GM04504 (cell line): ENCODE results near the gene SRCAP.
"Not testable (repeated sequence)": the region's sequence is repeated elsewhere in the genome, so short reads cannot be mapped to it uniquely, and the experiment has no call there.

Experiments
- DNase-seq: peaks from one replicate; pipeline ENCODE4 v3.0.0-alpha.2; 2012; ENCODE audit warnings: low read depth

Gene SRCAP

DNA sequence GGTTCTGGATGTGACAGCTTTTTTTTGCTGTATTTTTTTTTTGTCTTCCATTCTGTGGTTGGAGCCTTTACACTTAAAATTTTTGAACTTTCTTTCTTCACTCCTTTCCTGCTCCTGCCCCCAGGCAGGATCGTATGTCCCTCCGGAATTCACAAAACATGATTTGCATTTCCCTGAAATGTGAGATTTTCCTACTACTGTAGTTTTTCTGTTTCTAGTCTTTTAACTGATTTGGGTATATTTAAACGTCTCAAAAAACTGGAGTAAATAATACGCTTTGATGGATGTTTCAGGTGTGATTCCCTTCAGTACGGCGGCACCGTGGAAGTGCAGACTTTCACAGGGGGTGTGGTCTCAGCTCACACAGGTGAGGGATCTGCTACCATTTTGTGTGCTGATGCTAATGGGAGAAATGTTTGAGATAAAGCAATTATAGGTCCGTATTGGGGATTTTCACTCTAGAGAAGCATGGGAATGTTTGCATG, 686 bp downstream of the SRCAP start:
- DNase-seq, result no peak

GRCh38 chr16:30700491-30700890, 1.5 kb downstream of the SRCAP start:
- DNase-seq, result no peak

- no peak for DNase-seq
Observed at GRCh38 chr16:30700971-30701370, 2.0 kb downstream of the SRCAP start.

- not testable (repeated sequence) for DNase-seq
Observed at GRCh38 chr16:30703071-30703470, 4.1 kb downstream of the SRCAP start.

GRCh38 chr16:30703971-30704370, 5.0 kb downstream of the SRCAP start:
- DNase-seq, result no peak

DNA sequence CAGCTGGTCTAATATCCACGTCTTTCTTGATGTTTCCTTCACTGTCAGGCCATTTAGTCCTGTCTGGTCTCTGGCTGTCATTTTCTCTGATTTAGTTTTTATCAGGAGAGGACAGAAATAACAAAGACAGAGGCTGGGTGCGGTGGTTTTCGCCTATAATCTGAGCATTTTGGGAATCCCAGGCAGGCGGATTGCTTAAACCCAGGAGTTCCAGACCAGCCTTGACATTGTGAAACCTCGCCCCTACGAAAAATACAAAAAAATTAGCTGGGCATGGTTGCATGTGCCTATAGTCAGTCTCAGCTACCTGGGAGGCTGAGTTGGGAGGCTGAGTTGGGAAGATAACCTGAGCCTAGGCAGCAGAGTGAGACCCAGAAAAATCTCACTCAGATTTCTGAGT, 7.1 kb downstream of the SRCAP start:
- no peak for DNase-seq

- no peak for DNase-seq
Observed at GRCh38 chr16:30710971-30711370, 12.0 kb downstream of the SRCAP start.

- no peak for DNase-seq
Observed at GRCh38 chr16:30711712-30712111, 12.7 kb downstream of the SRCAP start.

- DNase-seq, result no peak
Observed at GRCh38 chr16:30715750-30716445, 16.9 kb downstream of the SRCAP start.

GRCh38 chr16:30720086-30720485, 21.1 kb downstream of the SRCAP start:
- DNase-seq, result no peak

GRCh38 chr16:30720694-30721093, 21.7 kb downstream of the SRCAP start:
- DNase-seq, result no peak

DNA sequence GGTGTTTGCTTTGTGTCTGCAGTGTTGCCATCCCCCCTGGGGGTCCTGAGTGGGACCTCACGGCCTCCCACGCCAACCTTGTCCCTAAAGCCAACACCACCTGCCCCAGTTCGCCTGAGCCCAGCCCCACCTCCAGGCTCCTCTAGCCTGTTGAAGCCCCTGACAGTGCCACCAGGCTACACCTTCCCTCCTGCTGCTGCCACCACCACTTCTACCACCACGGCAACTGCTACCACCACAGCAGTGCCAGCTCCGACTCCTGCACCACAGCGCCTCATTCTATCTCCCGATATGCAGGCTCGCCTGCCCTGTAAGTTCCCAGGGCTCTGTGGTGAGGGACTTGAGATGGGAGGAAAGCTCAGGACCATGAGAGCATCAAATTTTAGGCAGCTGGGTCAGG, 22.2 kb downstream of the SRCAP start:
- DNase-seq, result no peak

DNA sequence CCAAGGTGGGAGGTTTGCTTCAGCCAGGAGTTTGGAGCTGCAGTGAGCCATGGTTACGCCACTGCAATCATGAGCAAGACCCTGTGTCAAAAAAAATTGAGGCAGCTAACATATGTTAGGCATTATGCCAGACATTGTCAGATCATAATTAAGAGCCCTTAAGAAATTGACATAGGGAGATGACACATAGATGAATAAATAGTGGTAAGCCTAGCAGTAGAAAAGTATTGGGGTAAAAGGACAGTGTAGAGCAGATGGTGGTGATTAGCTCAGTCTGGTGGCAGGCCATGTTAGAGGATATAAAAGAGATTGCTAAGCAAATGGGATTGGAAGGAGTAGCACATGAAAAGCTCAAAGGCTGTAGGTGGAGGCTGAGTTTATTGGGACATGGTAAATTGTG, 22.6 kb downstream of the SRCAP start:
- DNase-seq, result no peak

DNA sequence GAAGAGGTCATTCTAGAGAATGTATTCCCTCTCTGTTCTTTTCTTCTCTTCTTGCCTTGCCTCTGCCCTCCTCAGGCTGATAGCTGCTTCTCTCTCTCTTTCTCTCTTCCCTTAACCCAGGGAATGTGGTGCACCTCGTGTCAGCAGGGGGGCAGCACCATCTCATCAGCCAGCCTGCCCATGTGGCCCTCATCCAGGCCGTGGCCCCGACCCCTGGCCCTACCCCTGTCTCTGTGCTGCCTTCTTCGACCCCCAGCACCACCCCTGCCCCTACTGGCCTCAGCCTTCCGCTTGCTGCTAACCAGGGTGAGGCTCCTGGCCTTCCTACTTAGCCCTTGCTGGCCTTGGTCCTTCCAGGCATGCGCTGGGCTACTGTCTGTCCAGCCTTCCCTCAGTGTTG, 23.5 kb downstream of the SRCAP start:
- no peak for DNase-seq

- DNase-seq, result no peak
Observed at GRCh38 chr16:30722916-30723315, 23.9 kb downstream of the SRCAP start.

DNA sequence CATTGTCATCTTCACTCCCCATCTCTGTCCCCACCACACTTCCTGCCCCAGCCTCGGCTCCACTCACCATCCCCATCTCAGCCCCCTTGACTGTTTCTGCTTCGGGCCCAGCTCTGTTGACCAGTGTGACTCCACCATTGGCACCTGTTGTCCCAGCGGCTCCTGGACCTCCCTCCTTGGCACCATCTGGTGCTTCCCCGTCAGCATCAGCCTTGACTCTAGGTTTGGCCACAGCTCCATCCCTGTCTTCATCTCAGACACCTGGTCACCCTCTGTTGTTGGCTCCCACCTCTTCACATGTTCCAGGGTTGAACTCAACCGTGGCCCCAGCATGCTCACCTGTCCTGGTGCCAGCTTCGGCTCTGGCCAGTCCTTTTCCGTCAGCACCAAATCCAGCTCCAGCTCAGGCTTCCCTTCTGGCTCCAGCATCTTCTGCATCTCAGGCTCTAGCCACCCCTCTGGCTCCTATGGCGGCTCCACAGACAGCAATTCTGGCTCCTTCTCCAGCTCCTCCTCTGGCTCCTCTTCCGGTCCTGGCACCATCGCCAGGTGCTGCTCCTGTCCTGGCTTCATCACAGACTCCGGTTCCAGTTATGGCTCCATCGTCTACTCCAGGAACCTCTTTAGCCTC, 24.9 kb downstream of the SRCAP start:
- DNase-seq, result no peak

GRCh38 chr16:30724641-30725417, 25.9 kb downstream of the SRCAP start:
- no peak for DNase-seq

- no peak for DNase-seq
Observed at GRCh38 chr16:30725418-30725792, 26.4 kb downstream of the SRCAP start.

GRCh38 chr16:30728321-30728720, 29.4 kb downstream of the SRCAP start:
- no peak for DNase-seq

GRCh38 chr16:30728899-30729672, 30.1 kb downstream of the SRCAP start:
- no peak for DNase-seq

DNA sequence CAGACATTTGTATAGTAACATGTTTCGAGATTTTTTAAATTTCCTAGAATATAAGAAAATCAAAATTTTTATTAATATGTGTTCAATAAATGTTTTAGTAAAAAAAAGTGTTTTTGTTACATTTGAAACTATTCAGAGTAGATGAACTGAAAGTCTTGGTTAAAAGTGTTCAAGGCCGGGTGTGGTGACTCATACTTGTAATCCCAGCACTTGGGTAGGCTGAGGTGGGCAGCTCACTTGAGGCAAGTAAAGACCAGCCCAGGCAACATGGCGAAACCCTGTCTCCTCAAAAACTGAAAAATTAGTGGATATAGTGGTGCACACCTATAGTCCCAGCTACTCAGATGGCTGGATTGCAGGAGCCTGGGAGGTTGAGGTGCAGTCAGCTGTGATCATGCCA, 32.4 kb downstream of the SRCAP start:
- no peak for DNase-seq
